GM19328 (cell line): ENCODE measurements around the gene FER.

Experiments used
- ATAC-seq: cut with Tn5 transposase; IDR thresholded peaks from one replicate; pipeline ENCODE4 v1.9.1; 2021; ENCODE audit warnings: mild to moderate bottlenecking, moderate library complexity; ENCODE audit not compliant: unreplicated experiment

FER gene

GRCh38 chr5:109099081-109099480 is 351.4 kb downstream of the FER start:
- ATAC-seq = no peak

- no peak for ATAC-seq
Observed at GRCh38 chr5:109100971-109101370, 353.3 kb downstream of the FER start.

GRCh38 chr5:109102096-109102690 is 354.5 kb downstream of the FER start:
- ATAC-seq = no peak

- ATAC-seq = no peak
Observed at GRCh38 chr5:109105631-109106267, 358.1 kb downstream of the FER start.

- no peak for ATAC-seq
Observed at GRCh38 chr5:109111680-109112079, 364.0 kb downstream of the FER start.

GRCh38 chr5:109113608-109114007 is 365.9 kb downstream of the FER start:
- ATAC-seq = no peak

- ATAC-seq = no peak
Observed at GRCh38 chr5:109121225-109121624, 373.5 kb downstream of the FER start.

GRCh38 chr5:109125755-109126429 is 378.2 kb downstream of the FER start:
- no peak for ATAC-seq

- ATAC-seq = no peak
Observed at GRCh38 chr5:109126481-109126880, 378.8 kb downstream of the FER start.

- ATAC-seq = no peak
Observed at GRCh38 chr5:109136906-109137305, 389.2 kb downstream of the FER start.

GRCh38 chr5:109141222-109142200 is 393.8 kb downstream of the FER start:
- ATAC-seq = no peak

- ATAC-seq = no peak
Observed at GRCh38 chr5:109143031-109143430, 395.3 kb downstream of the FER start.

GRCh38 chr5:109145139-109145538 is 397.4 kb downstream of the FER start:
- no peak for ATAC-seq

- no peak for ATAC-seq
Observed at GRCh38 chr5:109146591-109146990, 398.9 kb downstream of the FER start.

GRCh38 chr5:109152565-109152964 is 404.9 kb downstream of the FER start:
- ATAC-seq = no peak

GRCh38 chr5:109155625-109156024 is 407.9 kb downstream of the FER start:
- no peak for ATAC-seq

- ATAC-seq = no peak
Observed at GRCh38 chr5:109156885-109157284, 409.2 kb downstream of the FER start.

GRCh38 chr5:109160468-109160867 is 412.8 kb downstream of the FER start:
- ATAC-seq = no peak

- ATAC-seq = no peak
Observed at GRCh38 chr5:109161914-109162683, 414.4 kb downstream of the FER start.

- no peak for ATAC-seq
Observed at GRCh38 chr5:109163336-109163735, 415.6 kb downstream of the FER start.
